Measurements from ENCODE around the gene DSC2. TPM values are rescaled to one million over a fixed set of nuclear protein-coding genes. Genes with fewer than 3 reads are reported as not detected.

Gene DSC2
- total RNA-seq, 1 experiment from 2014 or later: not detected

GRCh38 chr18:31098878-31099277 is 3.3 kb downstream of the DSC2 start:
- DNase-seq (ENCODE audit: low read depth): no peak

DNA sequence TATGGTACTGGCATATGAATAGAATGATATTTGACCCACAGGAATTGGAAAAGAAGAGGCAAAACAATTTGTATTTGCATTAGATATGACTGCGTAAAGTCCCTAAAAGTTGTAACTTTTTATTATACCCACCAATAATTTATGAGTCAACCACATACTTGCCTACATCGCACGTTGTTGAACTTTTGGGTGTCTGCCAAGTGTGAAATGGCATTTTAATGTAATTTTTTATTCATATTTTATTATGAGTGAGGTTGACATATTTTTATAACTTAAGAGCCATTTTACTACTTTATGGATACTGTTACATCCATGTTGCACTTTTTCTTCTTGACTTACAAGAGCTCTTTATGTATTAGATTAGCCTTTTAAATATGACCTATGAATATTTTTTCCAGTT is 4.6 kb downstream of the DSC2 start:
- no peak for DNase-seq (ENCODE audit: low read depth)

GRCh38 chr18:31093880-31094279 is 8.3 kb downstream of the DSC2 start:
- DNase-seq (ENCODE audit: low read depth): no peak

GRCh38 chr18:31093294-31093693 is 8.9 kb downstream of the DSC2 start:
- no peak for DNase-seq (ENCODE audit: low read depth)

DNA sequence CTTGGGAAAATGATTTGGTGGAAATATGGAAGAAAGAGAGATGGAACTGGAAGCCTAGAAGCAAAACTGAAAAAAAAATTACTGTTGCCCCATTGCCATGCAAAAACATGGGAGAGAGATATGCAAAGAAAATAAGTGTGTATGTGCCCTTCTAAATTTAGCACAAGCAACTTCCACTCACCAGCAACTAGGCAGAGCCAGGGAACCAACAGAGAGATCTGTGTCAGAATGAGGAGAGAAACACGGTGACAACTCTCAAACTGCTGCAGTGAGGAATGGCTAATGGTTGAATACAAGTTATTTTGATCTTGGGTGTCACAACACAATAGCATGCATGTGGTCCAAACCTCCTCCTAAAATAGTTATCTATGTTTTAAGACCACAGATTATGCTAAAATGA is 10.9 kb downstream of the DSC2 start:
- DNase-seq (ENCODE audit: low read depth): no peak

GRCh38 chr18:31088532-31088931 is 13.7 kb downstream of the DSC2 start:
- no peak for DNase-seq (ENCODE audit: low read depth)

DNA sequence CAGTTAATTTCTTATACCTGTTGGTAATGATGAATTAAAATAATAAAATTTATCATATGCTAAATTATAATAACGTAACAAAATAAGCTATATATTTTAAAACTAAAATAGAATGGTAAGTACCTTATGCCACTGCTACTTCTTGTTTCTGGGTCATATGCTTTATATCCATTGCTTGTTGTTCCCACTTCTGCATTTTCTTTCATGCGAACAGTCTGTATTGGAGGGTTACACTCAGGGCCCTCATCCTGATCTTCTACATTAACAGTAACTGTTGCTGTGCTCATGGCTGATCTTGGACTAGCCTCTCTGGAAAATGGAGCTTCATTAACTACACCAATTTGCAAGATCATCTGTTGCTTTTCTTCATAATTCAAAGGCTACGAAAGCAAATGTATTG is 22.2 kb downstream of the DSC2 start:
- no peak for DNase-seq (ENCODE audit: low read depth)

- DNase-seq (ENCODE audit: low read depth): no peak
Measured at GRCh38 chr18:31077878-31078277, 24.3 kb downstream of the DSC2 start.

- no peak for DNase-seq (ENCODE audit: low read depth)
Measured at GRCh38 chr18:31072175-31072574, 30.0 kb downstream of the DSC2 start.

GRCh38 chr18:31070206-31070605 is 32.0 kb downstream of the DSC2 start:
- DNase-seq (ENCODE audit: low read depth): no peak

DNA sequence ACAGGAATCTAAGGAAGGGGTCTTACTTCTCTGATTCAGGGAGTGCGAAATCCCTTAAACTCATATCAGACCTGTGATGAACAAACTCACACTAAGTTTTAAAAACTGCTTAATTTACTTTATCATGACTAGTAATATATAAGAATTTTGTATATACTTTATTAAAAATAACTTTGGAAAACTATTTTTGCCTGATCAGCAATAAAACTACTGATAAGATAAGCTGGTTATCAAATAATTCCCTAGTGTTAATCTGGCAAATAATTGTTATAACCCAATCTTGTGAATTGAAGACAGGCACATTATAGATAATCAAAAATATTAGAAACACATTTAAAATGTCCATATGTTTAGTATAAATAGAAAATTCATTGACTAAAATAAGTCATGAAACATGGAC is 36.0 kb downstream of the DSC2 start:
- no peak for DNase-seq (ENCODE audit: low read depth)

DNA sequence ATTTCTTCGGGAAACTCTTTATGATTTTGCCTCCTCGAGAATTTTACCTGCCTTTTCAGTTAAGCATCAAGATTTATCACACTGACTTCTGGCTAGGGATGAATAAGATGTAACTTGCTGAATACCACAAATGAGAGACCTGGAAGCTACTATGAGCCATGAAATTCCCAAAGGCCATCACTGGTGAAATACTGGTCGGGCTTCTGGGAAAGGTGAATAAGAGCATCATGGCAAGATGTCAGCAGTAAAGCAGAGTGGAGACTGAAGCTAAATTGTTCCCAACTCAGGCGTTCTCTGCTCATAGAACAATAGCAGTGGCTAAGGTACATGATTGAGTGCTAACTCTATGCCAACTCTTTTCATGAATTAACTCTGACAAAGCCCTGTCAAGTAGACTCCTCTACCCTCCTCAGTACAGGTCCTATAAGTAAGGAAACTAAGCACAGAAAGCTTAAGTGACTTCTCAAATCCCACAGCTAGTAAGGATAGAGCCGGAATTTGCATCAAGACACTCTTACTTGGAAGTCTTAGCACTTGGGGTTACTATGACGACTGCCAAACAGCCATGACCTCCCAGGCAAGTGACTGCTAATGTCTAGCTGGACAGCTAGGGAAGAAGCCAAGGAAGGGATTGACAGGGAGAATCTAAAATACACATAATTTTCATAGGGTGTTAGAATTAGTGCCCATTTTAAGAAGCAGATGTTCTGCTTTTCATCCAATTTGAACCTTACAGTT is 37.0 kb downstream of the DSC2 start:
- no peak for DNase-seq (ENCODE audit: low read depth)

DNA sequence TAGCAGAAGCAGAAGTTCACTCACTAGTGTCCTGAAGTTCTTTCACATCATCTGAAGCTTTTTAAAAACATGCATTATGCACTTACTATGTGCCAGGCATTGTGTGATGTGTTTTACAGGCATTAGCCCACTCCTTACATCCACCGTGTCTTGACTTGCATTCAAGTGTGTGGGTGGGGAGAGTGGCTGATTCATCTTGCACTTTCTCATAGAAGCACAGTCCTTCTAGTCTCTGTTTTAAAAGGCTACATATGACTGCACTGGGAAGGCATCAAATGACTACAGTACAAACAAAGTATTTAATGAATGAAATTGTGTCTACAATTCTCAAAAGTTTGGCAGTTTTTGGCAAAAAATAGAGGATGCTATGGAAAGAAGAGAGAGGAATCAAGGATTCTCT is 38.1 kb downstream of the DSC2 start:
- no peak for DNase-seq (ENCODE audit: low read depth)

DNA sequence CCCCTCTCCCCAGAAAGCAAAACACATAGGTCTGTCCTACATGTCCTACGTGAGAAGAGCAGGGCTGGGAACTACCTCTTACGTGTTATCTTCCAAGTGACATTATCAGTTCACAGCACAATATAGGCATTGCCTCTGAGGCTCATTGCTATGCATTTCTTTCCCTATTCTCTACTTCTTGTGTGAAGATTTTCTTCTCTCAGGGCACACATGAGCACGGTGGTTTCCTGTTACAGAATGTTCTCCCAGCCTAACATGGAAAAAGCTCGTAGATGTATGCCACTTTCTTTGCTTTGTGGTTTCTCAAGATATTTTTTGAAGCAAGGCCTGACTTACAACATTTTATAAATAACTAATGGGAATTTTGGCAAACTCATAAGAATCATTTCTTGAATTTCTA is 40.3 kb downstream of the DSC2 start:
- DNase-seq (ENCODE audit: low read depth): no peak

- DNase-seq (ENCODE audit: low read depth): no peak
Measured at GRCh38 chr18:31058897-31059296, 43.3 kb downstream of the DSC2 start.

GRCh38 chr18:31057917-31058316 is 44.3 kb downstream of the DSC2 start:
- no peak for DNase-seq (ENCODE audit: low read depth)

DNA sequence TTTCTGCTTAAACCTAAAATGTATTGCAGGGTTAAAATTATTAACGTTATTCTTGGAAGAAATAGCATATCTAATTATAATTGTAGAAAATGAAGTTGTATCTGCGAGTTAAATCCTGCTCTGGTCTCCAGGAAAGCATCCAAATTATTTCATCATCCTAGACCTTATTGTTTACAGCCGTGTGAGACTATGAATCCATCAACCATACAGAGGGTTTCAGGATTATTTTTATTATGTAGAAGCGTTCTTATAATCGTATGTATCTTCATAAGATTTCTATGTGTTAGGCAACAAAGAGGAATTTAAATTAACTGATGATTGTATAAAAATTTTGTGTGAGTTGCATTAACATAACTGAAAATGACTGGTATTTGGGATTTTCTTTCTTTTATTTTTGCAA is 45.2 kb downstream of the DSC2 start:
- no peak for DNase-seq (ENCODE audit: low read depth)

- DNase-seq (ENCODE audit: low read depth): no peak
Measured at GRCh38 chr18:31056296-31056695, 45.9 kb downstream of the DSC2 start.

DNA sequence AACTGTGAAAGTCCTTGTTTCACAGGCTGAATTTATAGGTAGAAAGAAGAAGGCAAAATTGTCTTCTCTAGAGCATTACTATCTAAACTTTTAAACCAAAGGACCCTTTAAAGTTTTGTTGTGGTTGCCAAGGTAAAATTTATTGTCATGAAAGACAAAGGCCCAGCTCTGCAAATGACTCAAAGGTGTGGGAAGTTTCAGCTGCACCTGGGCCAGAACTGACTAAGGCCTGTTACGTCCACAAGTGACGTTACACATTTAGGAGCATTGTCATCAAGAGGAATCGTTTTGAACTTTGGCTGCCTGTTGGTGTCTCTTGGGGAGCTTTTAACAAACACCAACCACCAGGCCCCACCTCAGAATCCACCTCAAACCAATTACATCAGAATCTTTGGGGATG is 51.6 kb downstream of the DSC2 start:
- DNase-seq (ENCODE audit: low read depth): no peak

DNA sequence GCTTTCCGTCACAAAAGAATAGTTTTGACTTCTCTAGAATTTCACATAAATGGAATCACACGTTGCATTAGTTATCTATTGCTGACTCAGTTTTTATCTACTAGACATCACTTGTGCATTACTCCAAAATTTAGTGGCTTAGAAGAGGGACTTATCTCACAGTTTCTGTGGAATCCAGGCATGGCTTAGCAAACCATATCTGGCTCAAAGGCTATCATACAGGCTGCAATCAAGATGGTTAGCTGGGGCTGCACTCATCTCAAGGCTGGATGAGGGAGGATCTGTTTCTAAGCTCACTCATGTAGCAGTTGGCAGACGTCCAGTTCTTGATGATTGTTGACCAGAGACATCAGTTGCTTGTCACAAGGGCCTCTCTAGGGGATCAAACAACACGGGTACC is 53.0 kb downstream of the DSC2 start:
- no peak for DNase-seq (ENCODE audit: low read depth)

DNA sequence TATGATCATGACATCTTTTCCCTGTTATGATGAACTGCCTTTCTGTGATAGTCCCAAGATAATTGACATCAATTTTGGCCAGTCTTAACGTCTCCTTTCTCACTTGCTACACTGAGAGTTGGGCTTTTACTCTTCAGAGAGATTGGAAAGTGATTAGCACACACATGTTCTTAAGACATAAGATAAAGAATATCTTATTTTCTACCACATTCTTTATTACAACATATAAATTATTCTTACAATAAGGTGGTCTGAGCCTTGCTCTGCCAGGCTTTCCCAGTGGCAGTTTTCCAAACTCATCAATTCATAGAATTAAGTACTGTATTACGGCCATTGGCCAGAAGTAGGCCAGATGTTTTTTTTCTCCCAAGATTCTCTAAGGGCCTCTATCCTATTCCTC is 54.0 kb downstream of the DSC2 start:
- no peak for DNase-seq (ENCODE audit: low read depth)

GRCh38 chr18:31046916-31047315 is 55.3 kb downstream of the DSC2 start:
- DNase-seq (ENCODE audit: low read depth): no peak

DNA sequence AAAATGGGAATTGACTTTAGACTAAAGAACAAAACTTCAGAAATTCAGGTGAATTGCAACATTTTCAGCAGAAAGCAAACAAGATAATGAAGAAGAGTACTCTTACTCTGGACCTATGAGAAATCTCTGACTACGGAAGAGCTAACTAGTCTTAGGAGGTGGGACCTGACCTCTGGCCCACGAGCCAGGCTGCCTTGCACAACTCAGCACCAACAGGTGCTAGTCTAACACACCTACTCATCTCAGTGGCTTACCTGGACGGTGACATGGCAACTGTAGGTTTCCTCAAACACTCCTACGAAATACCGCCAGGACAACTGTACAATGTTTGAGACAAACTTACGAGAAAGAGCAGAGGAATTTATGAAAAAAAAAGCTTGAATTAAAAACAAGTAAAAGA is 56.6 kb downstream of the DSC2 start:
- DNase-seq (ENCODE audit: low read depth): no peak

DNA sequence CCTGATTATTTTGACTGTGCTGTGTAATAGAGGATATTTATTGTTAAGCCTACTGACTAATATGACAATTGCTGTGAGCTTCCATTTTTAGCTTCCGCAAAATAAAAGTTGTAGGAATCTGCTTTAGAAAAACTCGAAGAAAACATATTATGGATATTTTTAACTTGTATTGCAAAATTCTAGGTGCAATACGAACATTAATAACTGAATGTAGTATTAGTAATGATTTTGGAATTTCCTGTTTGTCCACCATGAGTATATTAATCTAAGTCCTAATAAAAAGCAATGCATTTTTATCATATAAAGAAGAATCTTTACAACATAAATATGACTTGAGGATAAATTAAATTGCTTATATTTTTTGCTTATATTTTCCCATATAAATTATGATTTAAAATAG is 57.3 kb downstream of the DSC2 start:
- no peak for DNase-seq (ENCODE audit: low read depth)
